ENCODE data around the gene GET4.

The GET4 gene

GRCh38 chr7:876972-877311 lies 588 bp downstream of the GET4 start (continued):
- TF ChIP-seq REPIN1 (tag by site-specific recombination; IDR thresholded peaks at IDR 0.05; ENCODE audit: low read depth) (no peak), ZNF544 (tag by site-specific recombination; IDR thresholded peaks at IDR 0.05) (no peak), SP2 (tag by site-specific recombination; IDR thresholded peaks at IDR 0.05) (peak; percentile 78), ZSCAN5A (tag by site-specific recombination; IDR thresholded peaks at IDR 0.05) (0 out of 2 replicates have a peak, but pooled peaks have one; percentile 71), ZNF211 (tag by site-specific recombination; IDR thresholded peaks at IDR 0.05; ENCODE audit: low read depth) (no peak), ZFHX2 (tag by site-specific recombination; conservative IDR thresholded peaks at IDR 0.05) (peak; percentile 66), SP7 (tag by site-specific recombination; IDR thresholded peaks at IDR 0.05) (no peak), ZXDB (tag by site-specific recombination; IDR thresholded peaks at IDR 0.05) (peak; percentile 85), ZNF324 (tag by site-specific recombination; IDR thresholded peaks at IDR 0.05) (peak; percentile 67; the same call in 1 of the 2 replicates), ZNF140 (tag by site-specific recombination; IDR thresholded peaks at IDR 0.05) (no peak), SP3 (tag by site-specific recombination; IDR thresholded peaks at IDR 0.05) (no peak), ZNF362 (tag by site-specific recombination; IDR thresholded peaks at IDR 0.05) (no peak), ZNF658 (tag by site-specific recombination; IDR thresholded peaks at IDR 0.05) (no peak), GFI1B (tag by site-specific recombination; IDR thresholded peaks at IDR 0.05) (no peak), ZNF138 (tag by site-specific recombination; IDR thresholded peaks at IDR 0.05; ENCODE audit: borderline replicate concordance) (no peak), ZNF837 (tag by site-specific recombination; IDR thresholded peaks at IDR 0.05) (peak; percentile 33; the same call in 1 of the 2 replicates), ZNF335 (tag by site-specific recombination; conservative IDR thresholded peaks at IDR 0.05) (peak; percentile 73), HIC1 (tag by site-specific recombination; IDR thresholded peaks at IDR 0.05) (no peak), ZNF473 (tag by site-specific recombination; IDR thresholded peaks at IDR 0.05) (no peak), ZNF148 (tag by site-specific recombination; IDR thresholded peaks at IDR 0.05; ENCODE audit: borderline replicate concordance) (no peak), ZNF645 (tag by site-specific recombination; IDR thresholded peaks at IDR 0.05) (peak; percentile 89; the same call in 1 of the 2 replicates), KLF8 (tag by site-specific recombination; IDR thresholded peaks at IDR 0.05) (peak; percentile 49), SCRT2 (tag by site-specific recombination; IDR thresholded peaks at IDR 0.05) (peak; percentile 88), INSM2 (tag by site-specific recombination; IDR thresholded peaks at IDR 0.05) (no peak), CTCF (tag by site-specific recombination; IDR thresholded peaks at IDR 0.05) (no peak)
